ENCODE measurements around the gene SYT2.

- TF ChIP-seq CTCF (IDR thresholded peaks at IDR 0.05) (no peak), POLR2A (IDR thresholded peaks at IDR 0.05) (no peak)
Observed at GRCh38 chr1:202704601-202705000, 5.7 kb downstream of the SYT2 start.
